T1000 (cell line): Measurements from ENCODE around the gene BLOC1S1.
"Not testable (repeated sequence)": the region's sequence is repeated elsewhere in the genome, so short reads cannot be mapped to it uniquely, and the experiment has no call there.

Experiments
- DNase-seq: peaks from one replicate; lab custom pipeline; 2025; ENCODE audit warnings: mixed read lengths; lab: John Stamatoyannopoulos, UW

Gene BLOC1S1

DNA sequence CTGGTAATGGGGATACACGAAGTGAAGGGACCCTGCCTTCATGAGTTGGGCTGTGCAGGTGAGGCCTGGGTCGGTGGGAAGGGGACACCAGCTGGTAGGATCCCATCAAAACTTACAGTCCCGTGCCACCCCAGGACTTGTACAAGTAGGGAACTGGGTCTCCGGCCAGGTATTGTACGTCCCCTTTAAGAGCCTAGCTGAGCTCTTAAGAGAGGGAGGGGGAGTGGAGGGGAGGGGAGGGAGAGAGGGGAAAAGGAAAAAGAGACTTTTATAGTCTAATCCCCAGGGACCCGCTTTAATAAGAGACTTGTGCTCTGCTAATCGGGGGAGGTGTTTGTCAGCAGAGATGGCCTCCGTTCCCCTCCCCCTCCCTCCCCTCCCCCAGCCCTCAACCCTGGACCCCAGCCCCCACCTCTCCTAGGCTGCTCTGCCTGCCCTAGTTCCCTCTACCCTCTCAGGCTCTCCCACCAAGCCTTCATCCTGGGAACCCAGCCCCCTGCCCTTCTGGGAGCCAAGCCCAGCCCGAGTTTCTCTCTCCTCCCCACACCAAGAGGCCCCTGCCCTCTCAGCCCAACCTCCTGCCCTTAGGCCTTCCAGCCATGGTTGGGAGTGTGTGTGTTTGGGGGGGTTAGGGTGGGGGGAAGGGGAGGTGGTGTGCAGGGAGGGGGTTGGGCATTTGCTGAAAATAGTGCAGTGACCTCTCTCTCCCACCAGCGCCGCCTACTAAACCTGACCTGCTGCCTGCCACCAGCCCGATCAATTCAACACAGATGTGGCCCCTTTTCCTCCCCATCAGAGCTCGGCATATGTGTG, 29.7 kb downstream of the BLOC1S1 start:
- no peak for DNase-seq

DNA sequence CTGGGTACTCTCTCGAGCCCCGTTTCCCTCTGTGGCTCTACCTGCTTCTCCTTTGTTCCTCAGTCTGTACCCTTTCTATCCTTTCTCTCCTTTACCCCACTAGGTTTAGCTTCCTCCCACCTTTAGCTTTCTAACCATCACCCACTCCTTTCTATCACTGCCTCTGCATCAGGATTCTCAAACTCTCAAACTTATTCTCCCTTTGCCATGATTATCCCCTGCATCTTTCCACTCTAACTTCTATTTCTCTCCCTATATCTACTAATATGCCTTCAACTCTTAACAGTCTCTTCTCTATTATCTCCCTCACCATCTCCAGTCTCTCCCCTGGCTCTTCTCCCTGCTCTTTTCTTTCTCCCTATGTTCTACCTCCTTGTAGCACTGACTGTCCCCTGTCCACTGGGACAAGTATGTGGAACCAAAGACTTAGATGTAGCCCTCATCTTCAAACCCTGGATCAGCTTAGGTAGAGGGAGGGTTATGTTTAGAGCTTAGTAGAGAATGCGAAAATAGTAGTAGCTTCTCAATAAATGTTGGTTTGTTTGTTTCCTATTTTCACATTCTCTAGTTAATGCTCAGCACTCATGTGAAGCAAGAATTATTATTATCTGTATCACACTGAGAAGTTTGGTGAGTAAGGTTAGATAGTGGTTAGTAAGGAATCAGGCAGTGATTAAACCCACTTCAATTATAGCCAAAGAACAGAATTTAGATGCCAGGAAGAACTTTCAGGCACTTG, 30.5 kb downstream of the BLOC1S1 start:
- DNase-seq, result no peak

- DNase-seq, result no peak
Measured at GRCh38 chr12:55746913-55747231, 31.0 kb downstream of the BLOC1S1 start.

DNA sequence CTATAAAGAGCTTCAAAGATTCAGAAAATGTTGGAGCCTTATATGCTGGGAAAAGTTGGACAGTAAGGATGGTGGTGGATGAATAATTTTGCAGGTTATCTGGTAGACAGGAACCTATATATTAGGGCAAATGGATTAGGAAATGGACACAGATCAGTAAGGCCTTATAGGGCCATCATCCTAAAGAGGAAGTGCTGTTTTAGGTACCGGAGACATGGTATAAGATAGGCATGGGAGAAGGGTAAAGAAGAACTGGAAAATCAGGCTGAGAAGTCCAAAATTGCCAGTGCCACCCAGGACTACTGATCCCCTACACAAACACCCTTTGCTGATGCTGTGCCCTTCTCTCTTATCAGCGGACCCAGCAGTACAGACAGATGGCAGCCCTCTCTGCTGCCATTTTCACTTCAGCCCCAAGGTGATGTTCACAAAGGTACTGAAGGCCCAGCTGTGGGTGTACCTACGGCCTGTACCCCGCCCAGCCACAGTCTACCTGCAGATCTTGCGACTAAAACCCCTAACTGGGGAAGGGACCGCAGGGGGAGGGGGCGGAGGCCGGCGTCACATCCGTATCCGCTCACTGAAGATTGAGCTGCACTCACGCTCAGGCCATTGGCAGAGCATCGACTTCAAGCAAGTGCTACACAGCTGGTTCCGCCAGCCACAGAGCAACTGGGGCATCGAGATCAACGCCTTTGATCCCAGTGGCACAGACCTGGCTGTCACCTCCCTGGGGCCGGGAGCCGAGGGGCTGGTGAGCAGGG, 32.6 kb downstream of the BLOC1S1 start:
- DNase-seq, result no peak

- no peak for DNase-seq
Measured at GRCh38 chr12:55755246-55755645, 39.4 kb downstream of the BLOC1S1 start.

DNA sequence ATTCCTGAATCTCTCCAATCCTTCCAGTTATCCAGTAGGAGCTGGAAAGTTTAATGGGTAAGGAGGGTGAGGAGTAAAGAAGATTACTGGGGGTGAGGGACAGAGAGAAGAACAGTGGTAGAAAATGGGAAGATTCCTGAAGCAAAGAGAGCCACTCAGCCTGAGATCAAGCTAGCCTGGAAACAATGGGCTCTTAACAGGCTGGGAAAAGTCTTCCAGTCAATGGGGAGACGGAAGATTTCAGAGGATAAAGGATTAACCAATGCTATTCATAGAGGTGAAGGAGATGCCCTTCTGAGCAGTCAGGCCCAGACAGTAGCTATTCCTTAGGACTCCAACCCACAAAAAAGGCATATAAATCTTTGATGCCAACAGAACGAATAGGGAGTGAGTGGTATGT, 41.9 kb downstream of the BLOC1S1 start:
- DNase-seq, result no peak

GRCh38 chr12:55758575-55758974, 42.7 kb downstream of the BLOC1S1 start:
- not testable (repeated sequence) for DNase-seq

DNA sequence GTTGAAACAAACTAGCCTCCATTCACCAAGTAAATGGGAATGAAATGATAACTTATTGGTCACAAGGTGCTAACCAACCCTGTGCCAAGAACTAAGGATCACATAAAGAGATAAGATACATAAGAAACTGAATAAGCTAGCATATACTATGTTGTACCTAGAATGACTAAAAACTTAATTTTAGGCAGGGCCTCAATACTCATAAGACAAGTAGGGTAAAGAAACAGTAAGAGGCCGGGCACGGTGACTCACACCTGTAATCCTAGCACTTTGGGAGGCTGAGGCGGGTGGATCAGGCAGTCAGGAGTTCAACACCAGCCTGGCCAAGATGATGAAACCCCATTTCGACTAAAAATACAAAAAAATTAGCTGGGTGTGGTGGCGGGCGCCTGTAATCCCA, 44.8 kb downstream of the BLOC1S1 start:
- no peak for DNase-seq

- no peak for DNase-seq
Measured at GRCh38 chr12:55762646-55763045, 46.8 kb downstream of the BLOC1S1 start.

GRCh38 chr12:55765736-55766290, 50.0 kb downstream of the BLOC1S1 start:
- DNase-seq, result no peak

DNA sequence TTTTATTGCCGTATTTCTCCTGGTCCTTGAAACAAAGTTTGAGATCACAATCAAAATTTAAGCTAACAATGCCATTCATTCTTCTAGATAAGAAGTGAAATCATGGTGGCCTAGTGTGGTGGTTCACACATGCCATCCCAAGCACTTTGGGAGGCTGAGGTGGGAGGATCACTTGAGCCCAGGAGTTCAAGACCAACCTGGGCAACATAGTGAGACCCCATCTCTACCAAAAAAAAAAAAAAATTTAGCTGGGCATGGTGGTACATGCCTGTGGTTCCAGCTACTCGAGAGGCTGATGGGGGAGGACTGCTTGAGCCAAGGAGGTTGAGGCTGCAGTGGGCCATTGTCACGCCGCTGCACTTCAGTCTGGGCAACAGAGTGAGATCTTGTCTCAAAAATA, 51.3 kb downstream of the BLOC1S1 start:
- no peak for DNase-seq
